H9 (cell line): ENCODE data around the gene PIAS1. TPM values are rescaled to one million over a fixed set of nuclear protein-coding genes. Genes with fewer than 3 reads are reported as not detected.

ENCODE experiments used
- DNase-seq: peaks from one replicate; pipeline ENCODE4 v3.0.0-alpha.2; 2017
- H2AFZ ChIP-seq: one replicate; pipeline ENCODE4 v1.6.1; 2013; ENCODE audit warnings: mild to moderate bottlenecking, low read length, control low read depth, moderate library complexity
- H2AK5ac ChIP-seq: 2 replicates; pipeline ENCODE4 v1.6.1; 2013; ENCODE audit warnings: low read length, control low read depth, mixed read lengths; ENCODE audit not compliant: insufficient read length
- H2BK120ac ChIP-seq: one replicate; pipeline ENCODE4 v1.6.1; 2013; ENCODE audit warnings: low read depth, mild to moderate bottlenecking, low read length, control low read depth, inconsistent platforms; ENCODE audit not compliant: poor library complexity, severe bottlenecking
- H2BK12ac ChIP-seq: 2 replicates; pipeline ENCODE4 v1.6.1; 2013; ENCODE audit warnings: low read length, control low read depth, mixed read lengths, low read depth; ENCODE audit not compliant: insufficient read length
- H2BK15ac ChIP-seq: 2 replicates; pipeline ENCODE4 v1.6.1; 2013; ENCODE audit warnings: low read depth, low read length, control low read depth
- H2BK20ac ChIP-seq: one replicate; pipeline ENCODE4 v1.6.1; 2013; ENCODE audit warnings: low read depth, mild to moderate bottlenecking, low read length, control low read depth, inconsistent platforms; ENCODE audit not compliant: poor library complexity, severe bottlenecking
- H2BK5ac ChIP-seq: 2 replicates; pipeline ENCODE4 v1.6.1; 2013; ENCODE audit warnings: low read length, control low read depth, mixed read lengths; ENCODE audit not compliant: insufficient read length
- H3K14ac ChIP-seq: 2 replicates; pipeline ENCODE4 v1.6.1; 2013; ENCODE audit warnings: low read length, control low read depth; ENCODE audit not compliant: insufficient read depth
- H3K18ac ChIP-seq: 2 replicates; pipeline ENCODE4 v1.6.1; 2013; ENCODE audit warnings: low read depth, mild to moderate bottlenecking, mixed read lengths, low read length, control low read depth; ENCODE audit not compliant: insufficient read length
- H3K23ac ChIP-seq: 2 replicates; pipeline ENCODE4 v1.6.1; 2013; ENCODE audit warnings: low read length, control low read depth, mixed read lengths, low read depth; ENCODE audit not compliant: insufficient read length
- H3K23me2 ChIP-seq: 2 replicates; pipeline ENCODE4 v1.6.1; 2013; ENCODE audit warnings: low read depth, mild to moderate bottlenecking, mixed read lengths, low read length, control low read depth; ENCODE audit not compliant: insufficient read length, poor library complexity, severe bottlenecking
- H3K27ac ChIP-seq: 2 replicates; pipeline ENCODE4 v1.5.1; 2013; ENCODE audit warnings: low read length, control low read depth, mixed read lengths, low read depth; ENCODE audit not compliant: insufficient read length
- H3K27me3 ChIP-seq: 2 replicates; pipeline ENCODE4 v1.6.1; 2013; ENCODE audit warnings: low read length, control low read depth, inconsistent platforms; ENCODE audit not compliant: insufficient read depth
- H3K4ac ChIP-seq: 2 replicates; pipeline ENCODE4 v1.6.1; 2013; ENCODE audit warnings: low read depth, mild to moderate bottlenecking, control low read depth, inconsistent platforms, low read length, moderate library complexity
- H3K4me1 ChIP-seq: 2 replicates; pipeline ENCODE4 v1.6.1; 2013; ENCODE audit warnings: low read length, control low read depth, inconsistent platforms; ENCODE audit not compliant: insufficient read depth
- H3K4me2 ChIP-seq: 2 replicates; pipeline ENCODE4 v1.6.1; 2013; ENCODE audit warnings: low read length, control low read depth, mixed read lengths; ENCODE audit not compliant: insufficient read length, insufficient read depth
- H3K56ac ChIP-seq: 2 replicates; pipeline ENCODE4 v1.6.1; 2013; ENCODE audit warnings: low read depth, mild to moderate bottlenecking, mixed read lengths, low read length, control low read depth; ENCODE audit not compliant: insufficient read length
- H3K79me1 ChIP-seq: 2 replicates; pipeline ENCODE4 v1.6.1; 2013; ENCODE audit warnings: low read depth, mild to moderate bottlenecking, moderate library complexity, low read length, control low read depth, inconsistent platforms; ENCODE audit not compliant: insufficient read depth, poor library complexity, severe bottlenecking
- H3K79me2 ChIP-seq: 2 replicates; pipeline ENCODE4 v1.6.1; 2013; ENCODE audit warnings: low read length, control low read depth, inconsistent platforms; ENCODE audit not compliant: insufficient read depth
- H3K9ac ChIP-seq: 2 replicates; pipeline ENCODE4 v1.6.1; 2013; ENCODE audit warnings: low read length, control low read depth, mixed read lengths; ENCODE audit not compliant: insufficient read length; ENCODE audit errors: extremely low read depth
- H3K9me3 ChIP-seq: one replicate; pipeline ENCODE4 v1.6.1; 2013; ENCODE audit warnings: low read depth, low read length, inconsistent platforms; ENCODE audit not compliant: control insufficient read depth
- H3T11ph ChIP-seq: one replicate; pipeline ENCODE4 v1.6.1; 2013; ENCODE audit warnings: mild to moderate bottlenecking, low read length, control low read depth, inconsistent platforms
- H4K20me1 ChIP-seq: one replicate; pipeline ENCODE4 v1.6.1; 2013; ENCODE audit not compliant: control insufficient read depth, insufficient read length, insufficient read depth
- H4K5ac ChIP-seq: 2 replicates; pipeline ENCODE4 v1.6.1; 2013; ENCODE audit warnings: low read depth, mild to moderate bottlenecking, mixed read lengths, low read length, control low read depth; ENCODE audit not compliant: insufficient read length
- H4K8ac ChIP-seq: replicated peaks from 2 replicates; pipeline ENCODE4 v1.6.1; 2013; ENCODE audit warnings: low read length, control low read depth, mixed read lengths, low read depth; ENCODE audit not compliant: insufficient read length
- H4K91ac ChIP-seq: 2 replicates; pipeline ENCODE4 v1.6.1; 2013; ENCODE audit warnings: low read depth, mild to moderate bottlenecking, moderate library complexity, mixed read lengths, low read length, control low read depth; ENCODE audit not compliant: insufficient read length
- H3K27ac Mint-ChIP-seq, 3 experiments: 2 replicates in 2 of 3; 3 replicates in 1 of 3; pipeline ENCODE4 v1.8.0; 2020 to 2021; ENCODE audit warnings: mixed read lengths in 3 of 3, mild to moderate bottlenecking in 1 of 3, moderate library complexity in 1 of 3
- H3K27me3 Mint-ChIP-seq: 2 replicates; pipeline ENCODE4 v1.8.0; 2021; ENCODE audit warnings: low read depth, mild to moderate bottlenecking, moderate library complexity, mixed read lengths
- H3K36me3 Mint-ChIP-seq, 3 experiments: 2 replicates in 2 of 3; 3 replicates in 1 of 3; pipeline ENCODE4 v1.8.0; 2020 to 2021; ENCODE audit warnings: low read depth in 3 of 3, mixed read lengths in 3 of 3; ENCODE audit not compliant: insufficient read depth in 1 of 3
- H3K4me1 Mint-ChIP-seq, 2 experiments: 2 replicates each; pipeline ENCODE4 v1.8.0; 2020; ENCODE audit warnings: mixed read lengths in 2 of 2
- H3K4me3 Mint-ChIP-seq, 2 experiments: 2 replicates in 1 of 2; 3 replicates in 1 of 2; pipeline ENCODE4 v1.8.0; 2020 to 2021; ENCODE audit warnings: mild to moderate bottlenecking in 2 of 2, mixed read lengths in 2 of 2, moderate library complexity in 1 of 2
- H3K9me3 Mint-ChIP-seq, 2 experiments: 2 replicates in 1 of 2; 3 replicates in 1 of 2; pipeline ENCODE4 v1.8.0; 2020; ENCODE audit warnings: mild to moderate bottlenecking in 2 of 2, mixed read lengths in 2 of 2, moderate library complexity in 1 of 2
- WGBS: extraction: QIAGEN DNeasy Blood & Tissue Kit; methylation state at CpG from one replicate; pipeline ENCODE4 v1.1.7; 2013; ENCODE audit warnings: missing lambda C conversion rate, low lambda C conversion rate, mixed read lengths; ENCODE audit not compliant: insufficient read length; ENCODE audit errors: extremely low coverage; 5-methylcytosine and 5-hydroxymethylcytosine counted together
- total RNA-seq: library from RNA; stranded (reverse); gene quantifications from 2 replicates; pipeline ENCODE4 v1.2.1, GENCODE V29; 2021
- TF ChIP-seq, protein P1 (sequence below): fragments of 200-600 bp; sonication (generic); conservative IDR thresholded peaks from 3 replicates; pipeline ENCODE4 v1.8.0; 2021; ENCODE audit warnings: antibody characterized with exemption, mild to moderate bottlenecking

PIAS1 gene
- total RNA-seq, 1 experiment from 2014 or later: 31.1 TPM

DNA sequence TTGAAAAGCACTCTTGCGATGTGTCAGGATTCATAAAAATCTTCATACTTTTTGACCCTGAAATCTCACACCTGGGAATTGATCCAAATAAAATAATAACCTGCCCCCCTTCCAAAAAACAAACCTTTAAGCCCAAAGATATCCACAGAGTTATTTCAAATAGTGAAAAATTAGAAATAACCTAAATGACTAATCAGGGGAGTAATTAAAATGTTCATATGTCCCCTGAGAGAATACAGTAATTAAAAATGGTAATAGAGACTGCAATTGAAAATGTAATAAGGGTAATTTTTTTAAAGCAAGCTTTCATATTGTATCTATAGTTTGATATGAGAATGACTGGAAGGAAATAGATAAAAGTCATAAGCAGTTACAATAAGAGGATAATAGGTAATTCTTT lies 83.0 kb downstream of the PIAS1 start:
- WGBS: no CpG with 5 or more reads among the region's 1 CpG
- TF ChIP-seq, protein P1, sequence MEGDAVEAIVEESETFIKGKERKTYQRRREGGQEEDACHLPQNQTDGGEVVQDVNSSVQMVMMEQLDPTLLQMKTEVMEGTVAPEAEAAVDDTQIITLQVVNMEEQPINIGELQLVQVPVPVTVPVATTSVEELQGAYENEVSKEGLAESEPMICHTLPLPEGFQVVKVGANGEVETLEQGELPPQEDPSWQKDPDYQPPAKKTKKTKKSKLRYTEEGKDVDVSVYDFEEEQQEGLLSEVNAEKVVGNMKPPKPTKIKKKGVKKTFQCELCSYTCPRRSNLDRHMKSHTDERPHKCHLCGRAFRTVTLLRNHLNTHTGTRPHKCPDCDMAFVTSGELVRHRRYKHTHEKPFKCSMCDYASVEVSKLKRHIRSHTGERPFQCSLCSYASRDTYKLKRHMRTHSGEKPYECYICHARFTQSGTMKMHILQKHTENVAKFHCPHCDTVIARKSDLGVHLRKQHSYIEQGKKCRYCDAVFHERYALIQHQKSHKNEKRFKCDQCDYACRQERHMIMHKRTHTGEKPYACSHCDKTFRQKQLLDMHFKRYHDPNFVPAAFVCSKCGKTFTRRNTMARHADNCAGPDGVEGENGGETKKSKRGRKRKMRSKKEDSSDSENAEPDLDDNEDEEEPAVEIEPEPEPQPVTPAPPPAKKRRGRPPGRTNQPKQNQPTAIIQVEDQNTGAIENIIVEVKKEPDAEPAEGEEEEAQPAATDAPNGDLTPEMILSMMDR: no peak

More for the DNA sequence above, 83.0 kb downstream of the PIAS1 start:
- Histone ChIP-seq H3K4me2 (no peak overlapping the region), H2BK5ac (no peak overlapping the region), H3K23ac (no peak overlapping the region), H3K4me1 (no peaks in the 10 kb centered on the region), H3K79me2 (peaks cover 1% of the 10 kb centered on the region; the same call in 1 of the 2 replicates), H3K23me2 (no peaks in the 10 kb centered on the region), H3K9me3 (no peaks in the 10 kb centered on the region), H3K27me3 (no peaks in the 10 kb centered on the region), H3K79me1 (no peaks in the 10 kb centered on the region), H4K91ac (no peak overlapping the region), H4K20me1 (no peaks in the 10 kb centered on the region), H3K56ac (no peak overlapping the region), H3K14ac (no peak overlapping the region), H2BK20ac (no peak overlapping the region), H2BK15ac (no peak overlapping the region), H2BK12ac (no peak overlapping the region), H3K9ac (no peak overlapping the region), H4K5ac (no peak overlapping the region), H3K4ac (no peak overlapping the region), H2AK5ac (no peak overlapping the region), H4K8ac (no peak overlapping the region), H3T11ph (no peak overlapping the region), H3K18ac (no peak overlapping the region), H2BK120ac (no peak overlapping the region), H3K27ac (no peak overlapping the region), H2AFZ (no peak overlapping the region)
- H3K4me3 Mint-ChIP-seq: no peak overlapping the region
- no peaks in the 10 kb centered on the region for H3K9me3 Mint-ChIP-seq
- H3K4me1 Mint-ChIP-seq: peaks cover 2 to 4% of the 10 kb centered on the region in 2 experiments; a peak in 2 of 4 replicates
- no peaks in the 10 kb centered on the region for H3K36me3 Mint-ChIP-seq
- H3K27ac Mint-ChIP-seq: no peak overlapping the region
- no peak for DNase-seq
- H3K27me3 Mint-ChIP-seq: no peaks in the 10 kb centered on the region
